Vagina (tissue), 2 donors: ENCODE measurements around the gene KCTD18. TPM values are rescaled to one million over a fixed set of nuclear protein-coding genes. Genes with fewer than 3 reads are reported as not detected.

Experiments used
- DNase-seq, 2 donors: peaks; one replicate each; pipeline ENCODE4 v3.0.0-alpha.2; 2017; ENCODE audit errors: extremely low spot score in 2 of 2
- H3K27ac ChIP-seq: fragments of 200-600 bp; sonication (generic); one replicate; pipeline ENCODE4 v1.5.1; 2019
- H3K27me3 ChIP-seq: fragments of 200-600 bp; sonication (generic); one replicate; pipeline ENCODE4 v1.5.1; 2019
- H3K36me3 ChIP-seq, 2 donors: fragments of 200-600 bp; sonication (generic); one replicate each; pipeline ENCODE4 v1.5.1; 2017 to 2019
- H3K4me1 ChIP-seq: fragments of 200-600 bp; sonication (generic); one replicate; pipeline ENCODE4 v1.5.1; 2019
- H3K4me3 ChIP-seq, 2 donors: fragments of 200-600 bp; sonication (generic); 1 replicate in 1 of 2; 2 replicates in 1 of 2; pipeline ENCODE4 v1.5.1; 2016 to 2019
- H3K9me3 ChIP-seq: fragments of 200-600 bp; sonication (generic); one replicate; pipeline ENCODE4 v1.5.1; 2019
- POLR2A ChIP-seq, 2 donors: fragments of 450-650 bp; IDR thresholded peaks; one replicate each; pipeline ENCODE4 v1.6.1; 2017; ENCODE audit warnings: antibody characterized with exemption in 2 of 2, mild to moderate bottlenecking in 2 of 2, moderate library complexity in 2 of 2
- POLR2AphosphoS5 ChIP-seq, 2 donors: sonication (generic); formaldehyde crosslinking; IDR thresholded peaks; one replicate each; pipeline ENCODE4 v1.9.0; 2017; ENCODE audit warnings: antibody characterized with exemption in 2 of 2, mild to moderate bottlenecking in 2 of 2, low read depth in 1 of 2; ENCODE audit not compliant: insufficient read depth in 1 of 2
- intact Hi-C: fragments of 100-400 bp; cut with DNase I; formaldehyde crosslinking; loops from one replicate; pipeline ENCODE4 v1.15.1; 2023
- total RNA-seq: library from RNA; depleted of rRNA; stranded (reverse); fragments of >200 nt; gene quantifications from one replicate; pipeline ENCODE4 v1.2.3, GENCODE V29; 2016
- TF ChIP-seq, protein P1 (sequence below), 3 experiments: fragments of 450-650 bp in 2 of 3; fragments of 200-600 bp in 1 of 3; sonication (generic) in 1 of 3; IDR thresholded peaks; one replicate each; pipeline ENCODE4 v1.5.1; 2017 to 2019; ENCODE audit warnings: antibody characterized with exemption in 3 of 3, mild to moderate bottlenecking in 2 of 3, moderate library complexity in 2 of 3

The KCTD18 gene
- total RNA-seq, 1 donor from 2014 or later: 16.9 TPM

DNA sequence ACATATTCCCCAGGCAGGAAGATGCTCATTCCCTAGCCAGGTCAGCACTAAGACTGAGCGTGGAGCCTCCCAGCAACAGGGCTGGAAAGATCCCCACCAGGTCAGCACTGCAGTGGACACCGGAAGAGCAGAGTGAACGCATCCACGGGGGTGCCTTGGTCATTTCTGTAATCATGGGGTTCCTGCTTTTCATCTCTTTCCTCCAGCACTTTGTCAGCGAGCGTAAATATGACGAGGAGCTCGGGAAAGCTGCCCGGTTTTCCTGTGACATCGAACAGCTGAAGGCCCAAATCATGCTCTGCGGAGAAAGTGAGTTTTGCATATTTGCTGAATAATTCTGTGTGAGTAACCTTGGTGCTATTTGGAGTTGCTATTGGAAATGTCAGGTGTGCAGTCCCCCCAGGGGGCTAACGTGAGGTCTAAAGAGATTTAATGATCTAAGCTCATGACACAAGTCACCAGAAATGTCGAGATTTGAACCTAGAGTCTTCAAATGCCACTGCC, 40.1 kb downstream of the KCTD18 start:
- Histone ChIP-seq H3K27me3 (no peaks in the 10 kb centered on the region), H3K4me1 (no peaks in the 10 kb centered on the region), H3K9me3 (no peaks in the 10 kb centered on the region), H3K4me3 (no peak overlapping the region), H3K27ac (no peak overlapping the region), H3K36me3 (peaks cover 0 to 34% of the 10 kb centered on the region in 2 donors)
- intact Hi-C loops: no loop called here
- DNase-seq: no peak
- TF ChIP-seq, protein P1, sequence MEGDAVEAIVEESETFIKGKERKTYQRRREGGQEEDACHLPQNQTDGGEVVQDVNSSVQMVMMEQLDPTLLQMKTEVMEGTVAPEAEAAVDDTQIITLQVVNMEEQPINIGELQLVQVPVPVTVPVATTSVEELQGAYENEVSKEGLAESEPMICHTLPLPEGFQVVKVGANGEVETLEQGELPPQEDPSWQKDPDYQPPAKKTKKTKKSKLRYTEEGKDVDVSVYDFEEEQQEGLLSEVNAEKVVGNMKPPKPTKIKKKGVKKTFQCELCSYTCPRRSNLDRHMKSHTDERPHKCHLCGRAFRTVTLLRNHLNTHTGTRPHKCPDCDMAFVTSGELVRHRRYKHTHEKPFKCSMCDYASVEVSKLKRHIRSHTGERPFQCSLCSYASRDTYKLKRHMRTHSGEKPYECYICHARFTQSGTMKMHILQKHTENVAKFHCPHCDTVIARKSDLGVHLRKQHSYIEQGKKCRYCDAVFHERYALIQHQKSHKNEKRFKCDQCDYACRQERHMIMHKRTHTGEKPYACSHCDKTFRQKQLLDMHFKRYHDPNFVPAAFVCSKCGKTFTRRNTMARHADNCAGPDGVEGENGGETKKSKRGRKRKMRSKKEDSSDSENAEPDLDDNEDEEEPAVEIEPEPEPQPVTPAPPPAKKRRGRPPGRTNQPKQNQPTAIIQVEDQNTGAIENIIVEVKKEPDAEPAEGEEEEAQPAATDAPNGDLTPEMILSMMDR (IDR thresholded peaks at IDR 0.05): no peak
- TF ChIP-seq POLR2A (IDR thresholded peaks at IDR 0.05) (no peak), POLR2AphosphoS5 (IDR thresholded peaks at IDR 0.05; ENCODE audit: insufficient read depth in 1 of 2, low read depth in 1 of 2) (no peak)

DNA sequence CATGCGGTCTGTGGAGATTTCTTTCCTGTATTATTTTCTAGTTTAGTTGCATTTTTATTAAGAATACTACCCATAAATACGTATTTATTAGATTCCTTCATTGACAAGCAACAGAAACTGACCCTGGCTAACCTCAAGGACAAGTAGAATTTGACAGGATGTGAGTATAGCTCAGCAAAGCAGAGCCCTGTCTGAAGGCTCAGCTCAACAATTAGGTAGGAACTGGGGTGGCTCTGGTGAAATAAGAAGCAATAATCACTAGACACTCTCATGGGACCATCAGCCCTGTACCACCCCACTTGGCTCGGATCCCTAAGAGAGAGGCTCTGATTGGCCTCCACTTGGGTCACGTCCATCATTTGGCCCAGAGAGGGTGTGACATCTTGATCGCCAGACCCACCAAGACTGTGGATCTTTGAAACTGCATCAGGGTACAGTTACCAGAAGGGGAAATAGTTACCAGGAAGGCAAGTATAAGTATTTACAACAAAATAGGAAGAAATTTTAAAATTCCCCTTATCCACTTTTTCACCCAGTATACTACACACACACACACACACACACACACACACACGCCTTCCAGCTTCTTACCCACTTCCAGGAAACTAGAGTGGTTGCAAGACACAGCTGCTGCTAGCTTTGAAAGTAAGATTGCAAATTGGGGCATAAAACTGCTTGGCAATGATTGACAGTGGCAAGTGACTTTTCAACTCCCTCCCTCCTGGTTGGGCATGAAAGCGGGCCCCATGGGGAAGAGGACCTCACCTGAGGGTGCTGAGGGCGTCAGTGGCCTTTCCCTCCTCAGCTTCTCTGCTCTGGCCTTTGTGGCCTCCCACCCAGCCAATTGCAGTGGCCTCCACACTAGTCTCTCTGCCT, 41.8 kb downstream of the KCTD18 start:
- Histone ChIP-seq H3K9me3 (no peaks in the 10 kb centered on the region), H3K36me3 (peaks cover 0 to 25% of the 10 kb centered on the region in 2 donors), H3K4me1 (no peaks in the 10 kb centered on the region), H3K27ac (peak overlapping the region; percentile 62), H3K4me3 (no peak overlapping the region), H3K27me3 (no peaks in the 10 kb centered on the region)
- DNase-seq: no peak
- TF ChIP-seq, protein P1 (IDR thresholded peaks at IDR 0.05): no peak
- TF ChIP-seq POLR2A (IDR thresholded peaks at IDR 0.05): no peak
- TF ChIP-seq POLR2AphosphoS5 (IDR thresholded peaks at IDR 0.05; ENCODE audit: insufficient read depth in 1 of 2, low read depth in 1 of 2): no peak
- intact Hi-C loops: no loop called here

DNA sequence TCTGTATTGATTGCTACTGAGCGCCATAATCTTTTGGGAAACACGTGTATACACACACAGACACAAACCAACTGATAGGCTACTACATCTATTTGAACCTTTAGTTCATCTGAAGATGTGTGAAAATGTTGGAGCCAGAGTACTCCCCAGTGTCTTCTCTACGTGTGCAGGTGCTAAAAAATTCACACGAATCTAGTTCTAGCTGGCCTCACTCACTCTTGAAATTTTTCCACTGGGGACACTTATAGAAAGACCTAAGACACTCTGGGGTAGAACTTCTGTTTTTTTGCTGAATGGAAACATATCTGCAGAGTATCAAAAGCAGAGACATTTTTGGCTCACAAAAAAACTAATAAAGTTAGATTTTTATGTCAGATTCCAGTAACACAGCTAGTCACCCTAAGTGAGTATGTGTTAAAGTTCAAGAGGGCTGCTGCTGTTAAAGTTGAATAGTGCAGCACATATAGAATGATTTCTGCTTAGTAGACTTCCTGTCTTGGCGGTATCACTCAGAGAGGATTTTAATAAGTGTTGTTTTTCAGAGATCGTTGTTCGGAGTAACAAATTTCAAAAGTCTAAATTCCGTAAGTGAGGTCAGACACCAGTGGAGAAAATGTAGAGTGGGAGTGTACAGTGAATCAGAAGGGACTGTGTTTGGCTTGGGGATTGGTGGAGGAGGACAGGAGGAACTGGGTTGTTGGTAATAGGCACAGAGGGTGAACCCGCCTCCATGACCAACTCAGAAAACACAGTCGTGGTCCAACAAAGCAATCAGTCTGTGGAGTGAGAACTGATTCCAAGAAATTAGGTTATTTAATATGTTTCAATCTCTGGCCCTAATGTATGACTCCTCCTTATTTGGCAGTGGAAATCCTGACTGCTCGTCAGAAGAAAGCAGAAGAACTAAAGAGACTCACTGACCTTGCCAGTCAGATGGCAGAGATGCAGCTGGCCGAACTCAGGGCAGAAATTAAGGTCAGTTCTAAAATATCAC, 43.1 kb downstream of the KCTD18 start:
- H3K9me3 ChIP-seq: no peaks in the 10 kb centered on the region
- peak overlapping the region; percentile 62 for H3K27ac ChIP-seq
- H3K36me3 ChIP-seq: peaks cover 0 to 22% of the 10 kb centered on the region in 2 donors
- intact Hi-C loops: no loop called here
- no peaks in the 10 kb centered on the region for H3K4me1 ChIP-seq
- peak in 1 of 2 donors; percentile 96 for DNase-seq
- H3K27me3 ChIP-seq: no peaks in the 10 kb centered on the region
- peak in 1 of 2 donors; percentile 27 for TF ChIP-seq POLR2AphosphoS5 (IDR thresholded peaks at IDR 0.05; ENCODE audit: insufficient read depth in 1 of 2, low read depth in 1 of 2)
- TF ChIP-seq POLR2A (IDR thresholded peaks at IDR 0.05): no peak
- peak overlapping the region in 1 of 2 donors; percentile 20 for H3K4me3 ChIP-seq

DNA sequence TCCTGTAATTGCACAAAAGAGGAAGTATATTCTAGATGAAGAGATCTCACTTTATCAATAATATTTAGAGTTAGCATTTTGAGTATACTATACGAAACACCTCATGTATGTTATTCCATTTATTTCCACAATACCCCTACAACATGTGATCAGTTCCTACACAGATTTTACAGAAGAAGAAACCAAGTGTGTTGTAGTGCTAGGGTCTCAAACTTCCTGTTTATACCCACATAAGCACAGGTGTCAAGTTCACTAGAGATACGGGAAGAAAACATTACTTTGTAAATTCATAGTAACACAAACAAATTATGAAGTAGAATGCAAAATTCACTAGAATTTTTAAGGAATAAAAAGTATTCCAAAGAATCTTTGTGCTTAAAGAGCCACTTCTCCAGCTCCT, 46.4 kb downstream of the KCTD18 start:
- Histone ChIP-seq H3K4me1 (peaks cover 5% of the 10 kb centered on the region), H3K27me3 (no peaks in the 10 kb centered on the region), H3K9me3 (no peaks in the 10 kb centered on the region), H3K27ac (no peak overlapping the region), H3K4me3 (no peak overlapping the region), H3K36me3 (peaks cover 0 to 10% of the 10 kb centered on the region in 2 donors)
- TF ChIP-seq, protein P1 (IDR thresholded peaks at IDR 0.05): no peak
- no peak for TF ChIP-seq POLR2AphosphoS5 (IDR thresholded peaks at IDR 0.05; ENCODE audit: insufficient read depth in 1 of 2, low read depth in 1 of 2)
- TF ChIP-seq POLR2A (IDR thresholded peaks at IDR 0.05): no peak
- intact Hi-C loops: no loop called here
- no peak for DNase-seq
